NCI-H1436 treated with DMSO at 0.1 percent for 48 hours (cell line): ENCODE measurements around the gene POC1B.
A peak's percentile ranks its signal among the peaks of the same experiment; 100 is the strongest.
"Not testable (repeated sequence)": the region's sequence is repeated elsewhere in the genome, so short reads cannot be mapped to it uniquely, and the experiment has no call there.

Experiments used
- DNase-seq: peaks from one replicate; lab custom pipeline; 2025; lab: John Stamatoyannopoulos, UW

The POC1B gene

DNA sequence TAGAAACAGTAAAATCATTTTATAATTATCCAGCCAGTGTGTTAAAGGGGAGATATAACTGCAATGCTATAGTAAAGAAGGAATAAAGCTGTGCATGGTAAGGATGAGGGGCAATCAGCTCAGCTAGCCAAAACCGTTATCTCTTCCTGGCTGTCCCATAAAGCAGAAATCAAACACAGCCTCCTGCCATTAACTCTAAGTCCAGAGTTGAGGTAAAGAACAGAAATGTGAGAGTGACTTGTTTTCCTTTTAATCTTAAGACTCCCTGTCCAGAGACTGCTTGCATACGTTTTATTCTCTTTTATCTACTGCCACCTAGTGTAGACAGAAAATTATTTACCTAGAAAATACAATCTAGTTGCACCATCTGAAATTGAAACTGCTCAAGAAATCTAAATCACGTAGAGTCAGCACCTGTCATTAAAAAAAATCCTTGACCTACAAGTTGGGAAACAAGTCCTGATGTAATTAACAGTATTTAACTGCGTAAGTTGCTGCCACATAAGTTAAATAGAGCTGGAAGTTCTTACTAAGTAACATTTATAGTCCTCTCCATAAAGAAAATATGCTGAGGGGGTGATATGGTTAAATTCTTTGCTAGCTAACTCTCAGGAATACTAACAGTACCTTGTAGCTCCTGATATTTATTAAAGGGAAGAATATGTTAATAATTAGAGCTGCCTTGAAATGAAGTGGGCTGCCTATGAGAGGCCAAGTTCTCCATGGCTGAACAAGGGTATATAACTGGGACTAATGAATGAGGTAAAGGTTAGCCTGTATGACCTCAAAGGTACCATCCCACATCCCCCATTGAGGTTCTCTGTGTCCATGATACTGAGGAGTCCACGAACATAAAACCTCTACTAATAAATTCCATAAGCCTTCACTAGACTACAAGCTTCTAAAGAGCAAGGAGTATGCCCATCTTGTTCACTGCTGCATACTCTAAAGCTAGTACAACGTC lies 63.9 kb downstream of the POC1B start:
- peak; percentile 34 for DNase-seq

DNA sequence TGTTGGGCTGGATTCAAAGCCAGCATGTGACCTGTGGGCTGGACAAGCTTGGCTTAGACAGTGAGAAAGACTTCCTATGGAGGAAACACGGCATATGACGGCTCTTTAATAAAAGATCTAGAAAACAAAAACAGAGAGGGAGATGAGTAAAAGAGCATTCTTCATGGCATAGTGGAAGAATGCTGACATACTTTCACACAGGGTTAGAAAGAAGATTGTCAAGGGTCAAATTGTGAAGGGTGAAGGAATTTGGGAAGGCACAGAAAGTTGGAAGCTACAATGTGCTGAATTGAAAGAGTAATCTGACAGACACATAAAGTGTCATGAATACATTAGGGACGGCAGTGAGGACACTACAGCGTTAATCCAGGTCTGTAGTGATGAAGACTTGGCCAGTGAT lies 64.7 kb downstream of the POC1B start:
- no peak for DNase-seq

DNA sequence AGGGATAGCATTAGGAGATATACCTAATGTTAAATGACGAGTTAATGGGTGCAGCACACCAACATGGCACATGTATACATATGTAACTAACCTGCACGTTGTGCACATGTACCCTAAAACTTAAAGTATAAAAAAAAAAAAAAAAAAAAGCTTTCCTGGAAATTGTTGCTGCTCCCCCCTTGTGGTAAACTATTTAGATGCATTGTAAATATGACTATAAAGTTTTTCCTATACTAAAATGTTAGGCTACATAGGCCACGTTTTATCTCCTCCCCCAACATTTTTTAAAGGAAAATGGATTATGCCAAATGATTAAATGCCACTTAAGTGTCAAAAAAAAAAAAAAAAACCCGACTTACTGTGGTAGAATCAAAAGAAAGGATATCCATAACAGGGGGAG lies 66.6 kb downstream of the POC1B start:
- not testable (repeated sequence) for DNase-seq

DNA sequence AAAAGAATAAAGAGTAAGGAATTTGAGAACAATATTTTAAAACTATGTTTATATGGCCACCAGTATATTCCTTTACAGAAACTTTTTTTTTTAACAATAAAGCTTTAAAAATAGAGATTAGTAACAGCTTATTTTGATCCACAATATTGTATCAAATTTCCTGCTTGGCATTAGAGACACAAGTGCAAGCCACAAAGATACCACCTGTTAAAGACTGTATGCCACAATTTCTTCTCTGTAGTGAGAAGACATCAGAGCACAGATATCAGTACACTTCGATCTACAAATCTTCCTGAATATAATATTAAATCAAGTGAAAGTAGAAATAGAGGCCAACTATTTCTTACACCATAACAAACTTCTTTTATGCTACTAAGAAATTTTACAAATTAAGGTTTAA lies 69.3 kb downstream of the POC1B start:
- DNase-seq = no peak

DNA sequence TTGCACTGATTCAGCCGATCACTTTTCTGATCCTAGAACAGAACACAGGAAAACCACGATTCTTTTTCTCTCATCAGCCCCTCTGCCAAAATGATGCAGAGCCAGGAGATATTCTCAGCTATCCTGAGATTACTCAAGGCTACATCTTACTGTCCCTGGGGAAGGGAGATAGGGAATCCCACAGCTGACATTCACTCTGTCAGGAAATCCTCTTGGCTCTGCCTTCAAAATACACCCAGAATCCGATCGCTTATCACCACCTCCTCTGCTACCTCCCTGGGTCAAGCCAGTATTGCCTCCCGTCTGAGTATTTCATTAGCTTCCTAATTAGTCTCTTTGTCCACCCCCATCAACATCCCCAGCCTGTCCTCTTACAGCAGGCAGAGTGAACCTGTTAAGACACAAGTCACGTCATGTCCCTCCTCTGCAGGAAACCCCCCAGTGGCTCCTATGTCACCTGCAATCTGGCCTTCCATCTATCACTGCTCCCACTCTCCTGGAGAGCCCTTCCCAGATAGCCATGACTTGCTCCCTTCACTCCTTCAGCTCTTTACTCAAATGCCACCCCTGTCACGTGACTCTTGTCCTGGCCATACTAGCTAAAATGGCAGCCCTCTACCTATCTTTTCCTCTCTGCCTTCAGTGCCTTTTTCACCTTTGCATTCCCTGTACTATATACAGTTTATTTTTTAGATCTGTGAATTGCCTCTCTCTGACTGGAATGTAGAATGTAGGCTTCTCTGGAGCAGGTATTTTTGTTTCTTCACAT lies 71.6 kb downstream of the POC1B start:
- no peak for DNase-seq

DNA sequence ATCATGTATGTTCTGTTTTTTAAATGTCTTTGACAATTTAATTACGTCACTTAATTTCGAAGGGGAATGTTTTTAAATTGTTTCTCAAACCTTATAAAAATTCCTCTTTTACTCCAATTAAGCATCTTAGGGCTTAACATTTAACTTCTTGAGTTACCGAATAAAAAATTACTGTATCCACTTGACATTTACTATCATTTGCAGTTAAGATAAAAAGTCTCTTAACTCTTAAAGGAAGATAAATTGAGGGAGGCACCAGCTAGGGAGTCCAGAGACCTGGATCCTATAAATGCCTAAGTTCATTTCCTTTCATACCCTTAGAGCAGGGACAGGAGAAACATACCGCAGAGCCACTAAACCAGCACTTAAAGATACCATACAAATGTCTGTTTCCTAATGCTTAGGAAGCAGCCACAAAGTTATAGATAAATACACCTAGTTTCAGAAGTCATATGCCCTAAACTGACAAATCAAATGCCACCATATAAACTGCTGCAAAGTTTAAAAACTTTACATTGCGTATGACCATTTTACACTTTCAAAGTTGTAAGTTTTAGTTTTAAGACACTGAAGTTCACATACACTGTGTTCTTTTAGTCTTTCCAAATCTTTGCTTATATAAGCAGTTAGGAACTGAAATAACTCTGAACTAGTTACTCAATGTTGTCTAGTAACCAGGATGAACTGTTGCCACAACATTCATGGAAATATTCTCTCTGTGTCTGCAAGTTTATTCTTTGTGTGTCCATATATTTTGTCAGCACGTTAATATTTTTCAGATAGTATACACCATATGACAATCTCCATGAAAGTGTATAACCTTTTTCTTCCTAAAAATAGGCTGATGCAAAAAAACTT lies 72.5 kb downstream of the POC1B start:
- no peak for DNase-seq

DNA sequence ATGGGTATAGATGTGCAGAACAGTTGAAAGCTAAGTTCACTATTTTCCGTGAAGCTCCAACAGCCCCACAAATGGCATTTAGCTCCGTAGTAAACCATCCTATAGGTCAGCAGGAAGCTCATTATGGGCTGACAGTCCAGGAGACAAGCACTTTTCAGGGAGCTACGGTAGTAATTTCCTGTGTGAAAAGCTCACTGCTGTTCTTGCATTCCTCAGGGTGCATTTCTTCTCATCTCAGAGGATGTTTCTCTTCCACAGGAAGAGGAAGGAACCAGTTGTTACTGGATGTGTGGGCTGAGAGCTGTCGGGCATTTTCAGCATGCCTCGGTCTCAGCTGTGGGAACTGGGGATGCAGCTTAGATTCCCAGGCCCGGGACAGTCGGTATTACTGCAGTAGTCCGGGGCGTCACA lies 74.0 kb downstream of the POC1B start:
- no peak for DNase-seq

DNA sequence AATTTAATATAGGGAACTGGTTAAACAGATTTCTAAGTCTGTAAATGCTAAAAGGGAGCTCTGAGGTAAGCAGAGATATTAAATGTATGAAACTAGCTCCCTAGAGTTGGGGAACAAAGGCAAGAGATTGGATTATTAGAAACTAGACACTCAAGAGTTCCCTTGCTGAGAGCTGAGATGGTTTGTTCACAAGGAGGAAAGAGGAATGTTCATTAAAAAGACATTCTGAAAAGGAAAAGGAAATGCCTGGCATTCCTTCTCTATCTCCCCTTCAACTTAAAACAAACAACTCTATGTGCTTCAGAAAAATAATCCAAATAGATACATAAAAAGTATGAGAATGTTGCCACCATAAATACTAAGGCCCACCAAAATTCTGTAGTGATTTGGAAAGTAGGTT lies 74.9 kb downstream of the POC1B start:
- DNase-seq = no peak

DNA sequence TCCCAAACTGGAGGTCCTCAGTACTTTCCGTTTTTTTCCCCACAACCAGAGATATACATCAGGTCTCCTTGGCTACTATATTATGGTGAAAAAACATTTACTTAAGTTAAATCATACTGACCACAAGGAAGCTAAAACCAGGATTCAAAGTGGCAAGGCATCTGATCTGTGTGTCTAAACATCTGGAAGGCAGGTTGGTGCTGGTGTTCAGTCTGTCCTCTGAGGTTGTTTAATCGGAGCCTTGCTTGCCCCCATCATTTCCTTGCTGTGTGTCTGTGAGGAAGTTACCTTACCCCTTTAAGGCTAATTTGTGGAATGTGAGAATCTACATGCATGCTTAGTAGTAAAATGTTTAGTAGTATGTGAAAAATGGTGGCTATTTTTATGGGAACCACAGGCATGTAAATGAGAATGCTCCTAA lies 76.9 kb downstream of the POC1B start:
- no peak for DNase-seq

DNA sequence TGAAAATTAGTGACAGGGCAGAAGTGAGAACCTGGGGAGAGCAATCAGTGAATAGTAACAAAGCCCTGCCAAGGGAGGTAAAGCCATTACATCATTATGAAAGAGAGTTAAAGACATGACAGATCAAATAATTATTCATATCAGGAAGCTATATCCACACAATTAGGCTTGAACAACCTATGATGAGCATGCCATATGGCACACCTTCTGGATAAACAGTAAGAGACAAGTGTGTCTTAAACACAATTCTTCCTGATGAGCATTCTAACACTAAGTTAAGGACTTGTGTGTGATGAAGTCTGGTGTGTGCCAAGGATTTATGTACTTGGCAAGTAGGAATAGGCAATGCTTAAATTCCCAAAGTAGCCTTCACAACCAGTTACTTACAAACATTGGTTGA lies 77.3 kb downstream of the POC1B start:
- DNase-seq = no peak

DNA sequence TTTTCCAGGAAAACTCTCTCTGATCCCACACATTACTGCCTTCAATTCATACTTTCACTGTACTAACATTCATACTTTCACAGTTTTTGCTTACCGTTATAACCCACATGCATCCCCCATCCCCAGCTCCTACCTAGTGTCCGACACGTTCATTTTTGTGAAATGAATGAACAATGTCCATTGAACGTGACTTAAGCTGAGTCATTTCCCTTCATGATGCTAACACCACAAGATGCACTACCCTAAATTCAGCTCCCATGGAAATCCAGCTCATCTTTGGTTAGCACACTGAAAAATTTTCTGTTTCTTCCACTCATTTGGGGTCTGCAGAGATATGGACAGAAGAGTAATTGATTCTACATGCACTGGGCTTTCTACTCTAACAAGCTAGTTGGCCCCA lies 85.9 kb downstream of the POC1B start:
- no peak for DNase-seq

DNA sequence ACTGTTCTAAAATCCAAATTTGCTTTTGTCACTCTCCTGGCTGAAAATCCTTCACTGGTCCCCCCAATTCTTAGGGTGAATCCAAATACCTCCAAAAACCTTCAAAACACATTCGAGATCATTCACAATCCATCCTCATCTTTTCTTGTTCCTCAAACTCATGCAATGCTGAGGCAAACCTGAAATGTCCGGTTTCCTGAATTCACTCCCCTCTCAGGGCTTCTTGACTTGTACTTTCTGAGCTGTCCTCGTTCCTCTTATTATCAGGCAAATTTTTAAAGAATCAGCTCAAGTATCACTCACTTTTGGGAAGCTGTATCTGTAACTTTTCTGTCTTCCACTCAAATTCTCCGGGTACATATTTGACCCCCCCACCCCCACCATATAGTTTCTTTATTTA lies 88.6 kb downstream of the POC1B start:
- DNase-seq = no peak

DNA sequence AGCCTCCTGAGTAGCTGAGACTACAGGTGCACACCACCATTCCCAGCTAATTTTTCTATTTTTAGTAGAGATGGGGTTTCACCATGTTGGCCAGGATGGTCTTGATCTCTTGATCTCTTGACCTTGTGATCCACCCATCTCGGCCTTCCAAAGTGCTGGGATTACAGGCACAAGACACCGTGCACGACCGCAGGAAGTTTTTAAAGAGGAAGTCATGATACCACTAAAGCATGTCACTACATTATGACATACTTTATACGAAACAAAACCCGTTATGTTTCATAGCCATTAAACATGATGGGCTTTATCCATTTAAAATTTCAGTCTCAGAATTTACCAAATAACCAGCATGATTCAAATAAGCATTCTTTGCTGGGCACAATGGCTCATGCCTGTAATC lies 89.8 kb downstream of the POC1B start:
- no peak for DNase-seq

DNA sequence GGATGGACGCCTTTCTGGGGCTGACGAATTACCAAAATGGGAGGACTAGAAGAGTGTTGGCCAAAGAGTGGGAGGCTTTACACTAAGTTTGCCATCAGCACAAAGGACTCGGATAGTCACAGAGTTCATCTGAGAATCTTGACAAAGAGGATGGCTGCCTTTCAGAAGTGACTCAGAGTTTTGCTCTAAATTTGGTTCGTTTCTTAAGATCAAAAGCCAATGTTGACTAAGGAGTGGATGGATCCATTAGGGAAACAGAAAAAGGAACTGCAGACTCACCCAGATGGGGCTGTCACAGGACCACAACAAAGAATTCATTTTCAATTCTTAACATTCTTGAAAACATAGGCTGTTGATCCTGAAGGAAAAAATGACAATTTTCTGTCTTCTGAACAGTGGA lies 92.2 kb downstream of the POC1B start:
- DNase-seq = no peak

DNA sequence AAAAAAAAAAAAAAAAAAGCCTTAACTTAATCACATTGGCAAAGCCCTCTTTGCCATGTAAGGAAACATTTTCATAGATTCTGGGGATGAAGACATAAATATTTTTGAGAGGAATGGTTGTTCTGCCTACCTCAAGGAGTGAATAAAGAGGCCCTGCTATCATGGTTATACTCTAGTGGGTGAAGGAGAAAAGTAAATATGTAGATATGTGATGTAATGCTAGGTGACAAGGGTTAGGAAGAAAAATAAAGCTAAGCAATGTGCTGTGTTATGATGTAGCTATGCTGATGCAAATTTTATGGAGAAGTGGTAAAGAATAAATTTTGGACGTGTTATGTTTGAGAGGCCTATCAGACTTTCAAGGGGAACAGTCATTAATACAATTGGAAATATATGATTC lies 93.5 kb downstream of the POC1B start:
- DNase-seq = no peak

DNA sequence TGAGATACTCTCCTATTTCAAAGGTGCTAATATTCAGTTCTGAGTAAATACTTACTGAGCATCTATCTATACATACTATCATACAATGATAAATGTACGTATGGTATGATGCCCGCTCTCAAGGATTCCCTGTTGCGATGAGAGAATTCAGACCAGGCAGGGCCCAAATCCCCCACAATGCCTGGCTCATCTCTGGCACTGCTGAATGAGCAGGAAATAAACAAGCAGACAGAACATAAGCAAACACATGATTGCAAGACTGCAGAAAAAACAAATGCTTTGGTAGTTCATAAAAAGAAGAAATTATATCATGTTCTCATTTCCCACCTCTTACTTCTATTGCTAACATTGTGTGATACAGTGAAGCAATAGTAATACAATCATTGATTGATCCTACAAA lies 96.3 kb downstream of the POC1B start:
- DNase-seq = no peak

DNA sequence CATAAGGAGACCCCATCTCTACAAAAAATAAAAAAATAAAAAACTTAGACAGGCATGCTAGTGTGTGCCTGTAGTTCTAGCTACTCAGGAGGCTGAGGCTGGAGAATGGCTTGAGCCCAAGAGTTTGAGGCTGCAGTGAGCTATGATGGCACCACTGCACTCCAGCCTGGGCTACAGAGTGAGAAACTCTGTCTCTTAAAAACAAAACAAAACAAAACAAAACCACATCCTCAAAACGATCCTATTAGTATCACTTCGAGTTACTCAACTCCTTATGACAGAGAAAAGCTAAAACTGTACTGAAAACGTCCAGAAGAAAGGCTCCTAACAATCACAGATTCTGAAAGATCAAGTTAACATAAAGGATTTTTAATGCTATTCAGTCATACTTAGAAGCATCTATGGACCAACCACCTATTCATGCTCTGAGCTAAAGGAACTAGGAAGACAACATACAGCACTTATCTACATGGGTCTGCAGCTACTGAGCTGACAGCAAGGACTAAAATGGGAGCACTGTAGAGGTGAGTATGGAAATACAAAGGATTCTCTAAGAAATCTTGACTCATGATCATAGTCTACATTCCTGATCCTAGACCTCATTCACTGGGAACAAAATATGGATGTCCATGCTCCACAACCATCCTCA lies 98.2 kb downstream of the POC1B start:
- DNase-seq = no peak

DNA sequence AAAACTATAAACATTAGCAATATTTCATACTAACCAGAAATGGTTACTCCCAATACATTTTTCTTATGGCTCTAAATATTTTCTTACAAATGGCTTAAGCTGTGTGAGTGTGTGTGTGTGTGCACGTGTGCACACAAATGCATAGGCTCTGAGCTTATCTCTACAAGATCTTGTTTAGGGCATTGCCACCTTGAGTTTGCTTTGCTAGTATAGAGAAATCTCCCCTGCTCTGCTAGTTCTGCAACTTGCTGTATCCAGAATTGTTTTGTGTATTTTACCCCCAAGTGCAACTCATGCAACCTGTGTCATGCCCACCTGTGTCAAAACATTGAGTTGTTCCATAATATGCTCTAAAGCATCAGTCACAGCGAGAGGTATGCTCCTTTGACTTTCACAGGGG lies 101.0 kb downstream of the POC1B start:
- no peak for DNase-seq

DNA sequence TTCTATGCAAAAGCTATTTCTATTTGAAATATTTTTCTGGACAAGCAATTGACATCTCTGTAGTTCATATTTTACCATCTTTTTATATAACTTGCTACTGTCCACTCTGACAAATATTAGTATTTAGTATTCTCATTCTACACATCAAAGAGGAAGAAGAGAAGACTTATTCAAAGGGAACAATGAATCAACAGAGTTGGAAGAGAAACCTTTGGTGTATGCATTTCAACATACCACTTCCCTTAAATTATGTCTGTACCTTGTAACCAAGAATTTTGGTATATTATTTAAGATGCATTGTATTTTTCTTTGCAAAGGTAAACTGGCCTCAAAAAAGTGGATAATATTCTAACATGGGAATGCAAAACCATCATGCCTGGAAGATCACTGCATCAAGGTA lies 101.5 kb downstream of the POC1B start:
- DNase-seq = no peak

DNA sequence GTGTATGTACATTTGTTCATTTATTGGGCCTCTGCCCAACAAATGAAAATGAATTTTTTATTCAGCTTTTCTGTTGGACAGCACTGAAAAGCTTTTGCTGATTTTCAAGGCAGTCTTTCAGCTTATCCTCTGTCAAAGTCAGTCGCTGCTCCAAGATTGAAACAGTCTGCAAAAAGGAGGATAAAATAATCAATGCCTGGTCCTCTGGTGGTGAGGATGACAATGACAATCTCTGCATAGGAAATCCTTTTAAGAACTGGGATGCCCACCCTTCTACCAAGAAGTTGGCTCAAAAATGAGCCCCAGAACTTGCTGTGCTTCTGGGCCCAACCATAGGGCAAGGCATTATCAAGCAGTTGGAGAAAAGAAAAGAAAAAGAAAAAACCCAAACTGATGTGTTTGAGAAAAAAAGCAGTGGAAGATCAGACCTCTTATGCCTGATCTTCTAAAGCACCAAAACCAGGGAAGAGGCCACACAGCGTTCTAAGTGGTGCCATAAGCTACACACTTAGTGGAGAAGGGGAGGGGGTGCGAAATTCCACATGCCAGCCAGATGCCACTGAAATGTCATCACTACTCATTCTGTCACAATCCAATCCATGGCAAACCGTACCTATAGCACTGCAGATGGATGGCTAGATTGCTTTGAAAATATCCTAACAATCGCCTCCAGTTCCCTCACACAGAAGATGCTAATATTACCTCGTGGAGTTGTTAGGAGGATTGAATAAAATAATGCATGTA lies 104.6 kb downstream of the POC1B start:
- DNase-seq = no peak
